Caco-2 (cell line): Measurements from ENCODE around the gene LURAP1L. TPM values are rescaled to one million over a fixed set of nuclear protein-coding genes. Genes with fewer than 3 reads are reported as not detected.

Experiments used
- BruUV-seq: library from RNA; stranded (reverse); fragments of 400-500 nt; replicated peaks from 2 replicates; lab custom pipeline; 2021; lab: Mats Ljungman, UMichigan
- CTCF ChIA-PET: fragments of 300-600 bp; sonication (Branson Sonifier 250); formaldehyde crosslinking; loops from one replicate; lab custom pipeline; 2022; ENCODE audit warnings: antibody characterized with exemption; lab: Charles Lee
- POLR2A ChIA-PET: fragments of 300-600 bp; sonication (Branson Sonifier 250); formaldehyde crosslinking; loops from one replicate; lab custom pipeline; 2022; ENCODE audit warnings: antibody characterized with exemption; lab: Charles Lee
- DNase-seq, 2 experiments: peaks; one replicate each; pipeline versions ENCODE4 v3.0.0 to v3.0.0-alpha.2; 2020 to 2022
- H3K27me3 ChIP-seq: replicated peaks from 2 replicates; pipeline ENCODE4 v1.6.0; 2011; ENCODE audit warnings: low read length; ENCODE audit not compliant: control insufficient read depth, insufficient read depth
- H3K36me3 ChIP-seq: 2 replicates; pipeline ENCODE4 v1.5.1; 2011; ENCODE audit warnings: low read length; ENCODE audit not compliant: control insufficient read depth, insufficient read depth
- H3K4me1 ChIP-seq: fragments of 250-450 bp; sonication (Bioruptor Pico); 2 replicates; pipeline ENCODE4 v1.5.1; 2020; ENCODE audit warnings: mild to moderate bottlenecking
- H3K4me3 ChIP-seq: 2 replicates; pipeline ENCODE4 v1.5.1; 2011; ENCODE audit warnings: low read depth, mild to moderate bottlenecking, control low read depth, low read length
- H3K9me3 ChIP-seq: fragments of 250-450 bp; sonication (Bioruptor Pico); 2 replicates; pipeline ENCODE4 v1.5.1; 2020; ENCODE audit warnings: mild to moderate bottlenecking, moderate library complexity
- H3K27ac Mint-ChIP-seq: one replicate; pipeline ENCODE4 v1.8.0; 2022; ENCODE audit warnings: mixed read lengths; ENCODE audit not compliant: unreplicated experiment
- H3K27me3 Mint-ChIP-seq: one replicate; pipeline ENCODE4 v1.8.0; 2022; ENCODE audit warnings: mixed read lengths; ENCODE audit not compliant: insufficient read depth, unreplicated experiment
- H3K36me3 Mint-ChIP-seq: one replicate; pipeline ENCODE4 v1.8.0; 2022; ENCODE audit warnings: mild to moderate bottlenecking, mixed read lengths; ENCODE audit not compliant: insufficient read depth, unreplicated experiment
- H3K4me1 Mint-ChIP-seq: one replicate; pipeline ENCODE4 v1.8.0; 2022; ENCODE audit warnings: low read depth, mixed read lengths; ENCODE audit not compliant: unreplicated experiment
- H3K4me3 Mint-ChIP-seq: one replicate; pipeline ENCODE4 v1.8.0; 2022; ENCODE audit warnings: mild to moderate bottlenecking, moderate library complexity, mixed read lengths; ENCODE audit not compliant: unreplicated experiment
- H3K9me3 Mint-ChIP-seq: one replicate; pipeline ENCODE4 v1.8.0; 2022; ENCODE audit warnings: mixed read lengths; ENCODE audit not compliant: unreplicated experiment
- CTCF ChIP-seq, 2 experiments: fragments of 200-600 bp in 1 of 2; IDR thresholded peaks; 1 replicate in 1 of 2; 2 replicates in 1 of 2; pipeline versions ENCODE4 v1.5.1 to v1.8.0; 2011 to 2022; ENCODE audit warnings: antibody characterized with exemption in 1 of 2, control low read depth in 1 of 2, inconsistent platforms in 1 of 2, low read depth in 1 of 2, low read length in 1 of 2, mild to moderate bottlenecking in 1 of 2, moderate library complexity in 1 of 2; ENCODE audit not compliant: insufficient read depth in 1 of 2, severe bottlenecking in 1 of 2, unreplicated experiment in 1 of 2
- intact Hi-C: fragments of 100-400 bp; cut with micrococcal nuclease; formaldehyde crosslinking; loops from one replicate; pipeline ENCODE4 v1.10.0; 2022; ENCODE audit not compliant: unreplicated experiment
- total RNA-seq: library from RNA; stranded (reverse); gene quantifications from 2 replicates; pipeline ENCODE4 v1.2.3, GENCODE V29; 2022

LURAP1L gene
- total RNA-seq, 1 experiment from 2014 or later = not detected

GRCh38 chr9:12790883-12791282, 16.1 kb downstream of the LURAP1L start:
- no peak for TF ChIP-seq CTCF (IDR thresholded peaks at IDR 0.05; ENCODE audit: insufficient read depth in 1 of 2, low read depth in 1 of 2, low read length in 1 of 2, severe bottlenecking in 1 of 2, unreplicated experiment in 1 of 2)
- Mint-ChIP-seq H3K4me1 (no peaks in the 10 kb centered on the region), H3K4me3 (no peak overlapping the region), H3K27me3 (no peaks in the 10 kb centered on the region), H3K9me3 (no peaks in the 10 kb centered on the region), H3K27ac (no peak overlapping the region), H3K36me3 (no peaks in the 10 kb centered on the region)
- Histone ChIP-seq H3K4me3 (no peak overlapping the region), H3K4me1 (no peaks in the 10 kb centered on the region), H3K27me3 (no peaks in the 10 kb centered on the region), H3K36me3 (no peaks in the 10 kb centered on the region), H3K9me3 (no peaks in the 10 kb centered on the region)
- POLR2A ChIA-PET = no interaction called here
- no TSS peak for BruUV-seq
- CTCF ChIA-PET = no interaction called here
- no peak for DNase-seq
- intact Hi-C loops = no loop called here

GRCh38 chr9:12794101-12794799, 19.4 kb downstream of the LURAP1L start:
- no peak for DNase-seq
- intact Hi-C loops = no loop called here
- H3K27me3 Mint-ChIP-seq = no peaks in the 10 kb centered on the region
- ChIA-PET CTCF (no interaction called here), POLR2A (no interaction called here)
- H3K4me3 Mint-ChIP-seq = no peak overlapping the region
- H3K36me3 ChIP-seq = no peaks in the 10 kb centered on the region
- H3K27ac Mint-ChIP-seq = no peak overlapping the region
- H3K4me3 ChIP-seq = no peak overlapping the region
- BruUV-seq = no TSS peak
- H3K4me1 ChIP-seq = no peaks in the 10 kb centered on the region
- no peaks in the 10 kb centered on the region for H3K9me3 ChIP-seq
- H3K4me1 Mint-ChIP-seq = no peaks in the 10 kb centered on the region
- H3K27me3 ChIP-seq = no peaks in the 10 kb centered on the region
- H3K9me3 Mint-ChIP-seq = no peaks in the 10 kb centered on the region
- H3K36me3 Mint-ChIP-seq = no peaks in the 10 kb centered on the region
- no peak for TF ChIP-seq CTCF (IDR thresholded peaks at IDR 0.05; ENCODE audit: insufficient read depth in 1 of 2, low read depth in 1 of 2, low read length in 1 of 2, severe bottlenecking in 1 of 2, unreplicated experiment in 1 of 2)

GRCh38 chr9:12796601-12797000, 21.8 kb downstream of the LURAP1L start:
- intact Hi-C loops = no loop called here
- no peaks in the 10 kb centered on the region for H3K9me3 ChIP-seq
- ChIA-PET POLR2A (no interaction called here), CTCF (no interaction called here)
- H3K27me3 Mint-ChIP-seq = no peaks in the 10 kb centered on the region
- no peak overlapping the region for H3K4me3 Mint-ChIP-seq
- H3K9me3 Mint-ChIP-seq = no peaks in the 10 kb centered on the region
- no peaks in the 10 kb centered on the region for H3K27me3 ChIP-seq
- no peaks in the 10 kb centered on the region for H3K36me3 ChIP-seq
- H3K4me1 ChIP-seq = no peaks in the 10 kb centered on the region
- H3K4me3 ChIP-seq = no peak overlapping the region
- DNase-seq = no peak
- no peak overlapping the region for H3K27ac Mint-ChIP-seq
- BruUV-seq = no TSS peak
- no peaks in the 10 kb centered on the region for H3K4me1 Mint-ChIP-seq
- no peaks in the 10 kb centered on the region for H3K36me3 Mint-ChIP-seq
- TF ChIP-seq CTCF (IDR thresholded peaks at IDR 0.05; ENCODE audit: insufficient read depth in 1 of 2, low read depth in 1 of 2, low read length in 1 of 2, severe bottlenecking in 1 of 2, unreplicated experiment in 1 of 2) = no peak
